Lung (tissue), 12 donors: Measurements from ENCODE around the gene IL36RN. TPM values are rescaled to one million over a fixed set of nuclear protein-coding genes. Genes with fewer than 3 reads are reported as not detected.

Source experiments
- ATAC-seq: fragments of 200-7000 bp; cut with Tn5 transposase; one replicate; pipeline ENCODE4 v1.9.1; 2020; ENCODE audit warnings: moderate number of reproducible peaks; ENCODE audit not compliant: insufficient read depth, low FRiP score
- DNase-seq, 3 donors: peaks; one replicate each; pipeline ENCODE4 v3.0.0-alpha.2; 2013 to 2017
- H3K27ac ChIP-seq, 2 donors: one replicate each; pipeline ENCODE4 v1.5.1; 2013; ENCODE audit warnings: mild to moderate bottlenecking in 2 of 2, moderate library complexity in 2 of 2, control low read depth in 1 of 2, inconsistent platforms in 1 of 2, low read depth in 1 of 2, low read length in 1 of 2
- H3K27me3 ChIP-seq, 3 donors: one replicate each; pipeline ENCODE4 v1.5.1; 2013; ENCODE audit warnings: low read length in 2 of 3; ENCODE audit not compliant: control insufficient read depth in 3 of 3, insufficient read depth in 3 of 3
- H3K36me3 ChIP-seq, 4 donors: one replicate each; pipeline ENCODE4 v1.5.1; 2013; ENCODE audit warnings: low read length in 4 of 4, mild to moderate bottlenecking in 1 of 4, moderate library complexity in 1 of 4; ENCODE audit not compliant: control insufficient read depth in 4 of 4, insufficient read depth in 4 of 4
- H3K4me1 ChIP-seq, 5 donors: one replicate each; pipeline ENCODE4 v1.5.1; 2013; ENCODE audit warnings: low read length in 5 of 5, mild to moderate bottlenecking in 2 of 5, moderate library complexity in 1 of 5; ENCODE audit not compliant: control insufficient read depth in 5 of 5, insufficient read depth in 5 of 5
- H3K4me3 ChIP-seq: one replicate; pipeline ENCODE4 v1.5.1; 2013; ENCODE audit warnings: mild to moderate bottlenecking, control low read depth, moderate library complexity
- H3K9ac ChIP-seq, 2 donors: one replicate each; pipeline ENCODE4 v1.5.1; 2013; ENCODE audit warnings: low read length in 2 of 2, control low read depth in 1 of 2; ENCODE audit not compliant: insufficient read depth in 1 of 2
- H3K9me3 ChIP-seq, 4 donors: one replicate each; pipeline ENCODE4 v1.5.1; 2013; ENCODE audit warnings: low read length in 3 of 4, mild to moderate bottlenecking in 1 of 4, moderate library complexity in 1 of 4; ENCODE audit not compliant: control insufficient read depth in 4 of 4, insufficient read depth in 3 of 4
- CTCF ChIP-seq: IDR thresholded peaks from 2 replicates; pipeline ENCODE4 v1.5.1; 2012; ENCODE audit warnings: mild to moderate bottlenecking; ENCODE audit errors: control extremely low read depth, extremely low read depth
- WGBS, 2 donors: extraction: QIAGEN DNeasy Blood & Tissue Kit; methylation state at CpG; one replicate each; pipeline ENCODE4 v1.1.7; 2013; 5-methylcytosine and 5-hydroxymethylcytosine counted together
- polyA plus RNA-seq, 2 donors: library from polyadenylated mRNA; stranded (reverse); fragments of 200-250 nt; gene quantifications; one replicate each; pipeline ENCODE4 v1.2.1, GENCODE V29; 2013
- total RNA-seq, 2 donors: library from RNA; depleted of rRNA in 1 of 2; stranded (reverse); fragments of >200 nt in 1 of 2; gene quantifications; one replicate each; pipeline ENCODE4 v1.2.1, GENCODE V29; 2014 to 2021
- donor health status: control.
- donor health status: control.
- donor health status: Bipolar disorder and iron deficiency.
- donor health status: healthy.
- donor health status: DM: yes; HTN: yes; CAD: no.

IL36RN gene
- total and polyA plus RNA-seq, 4 donors, result 0.01 to 0.09 TPM; not detected in 2

- Histone ChIP-seq H3K9me3 (no peaks in the 10 kb centered on the region), H3K36me3 (no peaks in the 10 kb centered on the region), H3K27ac (no peak overlapping the region), H3K9ac (no peak overlapping the region), H3K27me3 (peaks cover 0 to 2% (median 0%) of the 10 kb centered on the region in 3 donors), H3K4me1 (no peaks in the 10 kb centered on the region), H3K4me3 (no peak overlapping the region)
- 96 to 98% methylated on average over 9 of the region's 9 CpGs for WGBS, 2 donors
- TF ChIP-seq CTCF, result no peak
- no peak for DNase-seq
- no peak for ATAC-seq
These were observed 22.2 kb upstream of the IL36RN start for GRCh38 chr2:113036763-113037162.

- no peaks in the 10 kb centered on the region for H3K36me3 ChIP-seq
- no peaks in the 10 kb centered on the region for H3K27me3 ChIP-seq
- no peak for ATAC-seq
- H3K9me3 ChIP-seq, result no peaks in the 10 kb centered on the region
- no peak overlapping the region for H3K4me3 ChIP-seq
- no peaks in the 10 kb centered on the region for H3K4me1 ChIP-seq
- no peak overlapping the region for H3K9ac ChIP-seq
- no peak overlapping the region for H3K27ac ChIP-seq
- no peak for TF ChIP-seq CTCF
- no peak for DNase-seq
- WGBS, 2 donors, result 81 to 82% methylated on average over 3 of the region's 3 CpGs
These were observed 20.7 kb upstream of the IL36RN start for GRCh38 chr2:113038291-113038690.

- no peak overlapping the region for H3K27ac ChIP-seq
- no peak for ATAC-seq
- 75 to 87% methylated on average over 2 of the region's 2 CpGs for WGBS, 2 donors
- H3K4me1 ChIP-seq, result no peaks in the 10 kb centered on the region
- H3K27me3 ChIP-seq, result no peaks in the 10 kb centered on the region
- H3K9ac ChIP-seq, result no peak overlapping the region
- DNase-seq, result peak in 1 of 3 donors; percentile 4
- H3K4me3 ChIP-seq, result no peak overlapping the region
- H3K36me3 ChIP-seq, result no peaks in the 10 kb centered on the region
- no peaks in the 10 kb centered on the region for H3K9me3 ChIP-seq
- TF ChIP-seq CTCF, result no peak
These were observed 19.8 kb upstream of the IL36RN start for GRCh38 chr2:113039158-113039557.

- no peak for ATAC-seq
- no peak overlapping the region for H3K9ac ChIP-seq
- H3K4me1 ChIP-seq, result no peaks in the 10 kb centered on the region
- no peak for TF ChIP-seq CTCF
- no peaks in the 10 kb centered on the region for H3K36me3 ChIP-seq
- DNase-seq, result no peak
- H3K27ac ChIP-seq, result no peak overlapping the region
- no peaks in the 10 kb centered on the region for H3K9me3 ChIP-seq
- 39 to 62% methylated on average over 5 of the region's 5 CpGs for WGBS, 2 donors
- no peaks in the 10 kb centered on the region for H3K27me3 ChIP-seq
- no peak overlapping the region for H3K4me3 ChIP-seq
These were observed 19.3 kb upstream of the IL36RN start for GRCh38 chr2:113039719-113040118.
